ENCODE data around the gene CRADD. TPM values are rescaled to one million over a fixed set of nuclear protein-coding genes. Genes with fewer than 3 reads are reported as not detected.
A peak's percentile ranks its signal among the peaks of the same experiment; 100 is the strongest.

Gene CRADD
- polyA plus RNA-seq, 2 donors = 4.2 to 12.0 TPM

DNA sequence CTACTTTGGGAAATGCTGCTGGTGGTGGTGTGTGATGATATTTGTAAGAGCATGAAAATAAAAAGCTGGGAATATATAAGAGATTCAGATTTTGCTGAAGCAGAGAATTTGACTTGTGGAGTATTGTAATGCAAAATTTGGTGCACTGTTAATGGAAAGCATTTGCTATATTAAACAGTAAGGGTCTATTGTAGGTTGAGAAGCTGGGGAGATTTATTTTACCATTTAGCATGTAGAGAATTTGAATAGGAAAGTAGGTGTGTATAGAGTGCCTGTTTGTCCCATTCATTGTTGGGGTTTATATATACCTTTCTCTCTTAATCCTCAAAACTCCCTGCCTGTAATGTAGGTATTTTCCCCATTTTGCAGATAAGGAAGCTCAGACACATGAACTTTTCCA is 48.4 kb downstream of the CRADD start:
- H3K36me3 ChIP-seq (ENCODE audit: control insufficient read depth in 2 of 2, insufficient read depth in 2 of 2, low read length in 1 of 2) = no peaks in the 10 kb centered on the region
- H3K4me1 ChIP-seq (ENCODE audit: control insufficient read depth in 2 of 2, insufficient read depth in 2 of 2, low read length in 1 of 2) = no peaks in the 10 kb centered on the region
- H3K9me3 ChIP-seq (ENCODE audit: control insufficient read depth in 2 of 2, insufficient read depth in 1 of 2, low read depth in 1 of 2, low read length in 1 of 2) = no peaks in the 10 kb centered on the region

DNA sequence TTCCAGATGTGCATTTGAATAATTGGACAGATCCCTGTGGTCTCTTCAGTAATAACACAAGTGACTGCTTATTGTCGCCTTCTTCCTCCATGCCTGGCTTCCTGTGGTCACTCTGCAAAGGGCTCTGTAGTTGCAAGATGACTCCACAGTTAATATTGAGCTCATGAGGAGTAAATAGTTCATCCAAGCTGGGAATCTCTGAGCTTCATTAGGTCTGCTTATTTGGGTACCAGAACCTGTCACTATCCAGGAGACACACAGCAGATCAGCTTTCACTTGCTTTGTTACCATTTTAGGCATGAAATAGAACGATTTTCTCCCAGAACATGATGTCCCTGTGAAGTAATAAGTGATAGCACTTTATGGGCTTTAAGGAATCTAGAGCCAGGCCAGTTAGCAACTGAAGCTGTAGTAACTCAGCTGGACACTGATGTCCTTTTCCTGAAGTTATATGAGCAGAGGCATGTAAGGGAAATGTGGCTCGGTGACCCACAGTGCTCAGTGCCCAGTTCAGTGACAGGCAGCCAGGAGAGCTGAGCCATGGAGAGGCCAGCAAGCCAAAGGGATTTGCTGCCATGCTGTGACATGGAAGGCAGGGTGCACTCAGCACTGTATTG is 50.1 kb downstream of the CRADD start:
- Histone ChIP-seq H3K4me1 (ENCODE audit: control insufficient read depth in 2 of 2, insufficient read depth in 2 of 2, low read length in 1 of 2) (no peaks in the 10 kb centered on the region), H3K27ac (ENCODE audit: low read depth in 2 of 2, low read length in 1 of 2) (peak overlapping the region in 1 of 2 donors; percentile 31), H3K4me3 (ENCODE audit: low read depth in 1 of 2, low read length in 2 of 2) (no peak overlapping the region), H3K36me3 (ENCODE audit: control insufficient read depth in 2 of 2, insufficient read depth in 2 of 2, low read length in 1 of 2) (no peaks in the 10 kb centered on the region), H3K27me3 (ENCODE audit: control insufficient read depth in 1 of 2, insufficient read depth in 2 of 2, low read length in 2 of 2) (no peaks in the 10 kb centered on the region), H3K9me3 (ENCODE audit: control insufficient read depth in 2 of 2, insufficient read depth in 1 of 2, low read depth in 1 of 2, low read length in 1 of 2) (no peaks in the 10 kb centered on the region)
- WGBS, 2 donors = 72 to 77% methylated on average over 3 of the region's 3 CpGs

More for the DNA sequence above, 48.4 kb downstream of the CRADD start:
- no peak overlapping the region for H3K4me3 ChIP-seq (ENCODE audit: low read depth in 1 of 2, low read length in 2 of 2)
- no peak overlapping the region for H3K27ac ChIP-seq (ENCODE audit: low read depth in 2 of 2, low read length in 1 of 2)
- H3K27me3 ChIP-seq (ENCODE audit: control insufficient read depth in 1 of 2, insufficient read depth in 2 of 2, low read length in 2 of 2) = no peaks in the 10 kb centered on the region

DNA sequence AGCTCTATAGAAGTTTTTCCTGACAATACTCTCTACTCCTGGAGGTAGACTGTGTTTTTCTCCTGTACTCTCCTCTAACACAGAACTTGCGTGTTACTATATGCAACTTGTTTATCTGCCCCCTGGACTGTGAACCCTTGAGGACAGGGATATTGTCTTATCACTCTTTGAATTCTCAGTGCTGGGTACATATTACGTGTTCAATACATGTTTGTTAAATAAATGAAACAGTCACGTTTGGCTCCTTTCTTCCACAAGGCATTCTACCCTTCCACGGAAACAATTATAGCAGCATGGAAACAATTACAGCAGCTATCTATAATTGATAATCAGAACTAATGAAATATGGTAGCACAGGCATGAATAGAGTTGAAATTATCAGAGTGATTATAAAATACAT is 50.7 kb downstream of the CRADD start:
- no peak overlapping the region for H3K4me3 ChIP-seq (ENCODE audit: low read depth in 1 of 2, low read length in 2 of 2)
- H3K27me3 ChIP-seq (ENCODE audit: control insufficient read depth in 1 of 2, insufficient read depth in 2 of 2, low read length in 2 of 2) = no peaks in the 10 kb centered on the region
- H3K27ac ChIP-seq (ENCODE audit: low read depth in 2 of 2, low read length in 1 of 2) = no peak overlapping the region
- 76 to 89% methylated on average over 4 of the region's 4 CpGs for WGBS, 2 donors
- no peaks in the 10 kb centered on the region for H3K4me1 ChIP-seq (ENCODE audit: control insufficient read depth in 2 of 2, insufficient read depth in 2 of 2, low read length in 1 of 2)
- no peaks in the 10 kb centered on the region for H3K9me3 ChIP-seq (ENCODE audit: control insufficient read depth in 2 of 2, insufficient read depth in 1 of 2, low read depth in 1 of 2, low read length in 1 of 2)
- H3K36me3 ChIP-seq (ENCODE audit: control insufficient read depth in 2 of 2, insufficient read depth in 2 of 2, low read length in 1 of 2) = no peaks in the 10 kb centered on the region

DNA sequence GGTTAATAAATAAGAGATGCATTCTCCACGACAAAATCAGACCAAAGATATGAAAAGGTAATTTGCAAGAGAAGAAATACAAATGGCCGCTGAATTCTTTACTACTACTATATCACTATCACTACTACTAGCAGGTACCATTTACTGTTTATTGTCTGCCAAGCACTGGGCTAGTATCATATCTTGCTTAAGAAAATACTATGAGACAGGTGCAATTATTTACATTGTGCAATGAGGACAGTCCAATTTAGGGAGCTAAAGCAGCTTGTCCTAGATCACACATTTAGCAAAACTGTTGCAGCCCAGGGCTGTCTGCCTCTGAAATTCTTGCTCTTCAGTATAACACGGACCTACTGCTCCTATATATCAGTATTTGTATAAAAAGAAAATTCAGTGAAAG is 52.8 kb downstream of the CRADD start:
- Histone ChIP-seq H3K27me3 (ENCODE audit: control insufficient read depth in 1 of 2, insufficient read depth in 2 of 2, low read length in 2 of 2) (no peaks in the 10 kb centered on the region), H3K27ac (ENCODE audit: low read depth in 2 of 2, low read length in 1 of 2) (no peak overlapping the region), H3K4me3 (ENCODE audit: low read depth in 1 of 2, low read length in 2 of 2) (no peak overlapping the region), H3K36me3 (ENCODE audit: control insufficient read depth in 2 of 2, insufficient read depth in 2 of 2, low read length in 1 of 2) (no peaks in the 10 kb centered on the region), H3K4me1 (ENCODE audit: control insufficient read depth in 2 of 2, insufficient read depth in 2 of 2, low read length in 1 of 2) (peaks cover 0 to 5% of the 10 kb centered on the region in 2 donors), H3K9me3 (ENCODE audit: control insufficient read depth in 2 of 2, insufficient read depth in 1 of 2, low read depth in 1 of 2, low read length in 1 of 2) (no peaks in the 10 kb centered on the region)
- 82 to 91% methylated on average over 3 of the region's 3 CpGs for WGBS, 2 donors

DNA sequence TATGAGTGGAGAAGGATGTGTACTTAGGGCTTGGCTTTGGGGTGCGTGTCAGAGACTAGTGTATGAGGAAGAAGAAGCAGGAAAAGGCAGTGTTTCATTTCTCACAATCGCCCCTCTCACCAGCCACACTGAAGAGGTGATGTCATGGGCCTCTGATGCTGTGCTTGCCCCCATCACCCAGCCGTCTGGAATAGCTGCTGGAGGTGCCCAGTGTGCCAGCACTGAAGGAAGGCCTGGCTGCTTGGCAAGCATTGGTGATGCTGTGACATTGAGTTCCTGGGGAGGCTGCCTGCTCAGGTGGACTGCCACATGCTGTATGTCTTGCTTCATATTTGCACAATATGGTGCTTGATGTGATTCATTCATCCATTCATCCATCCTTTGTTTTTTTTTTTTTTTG is 56.2 kb downstream of the CRADD start:
- H3K4me3 ChIP-seq (ENCODE audit: low read depth in 1 of 2, low read length in 2 of 2) = no peak overlapping the region
- H3K36me3 ChIP-seq (ENCODE audit: control insufficient read depth in 2 of 2, insufficient read depth in 2 of 2, low read length in 1 of 2) = no peaks in the 10 kb centered on the region
- H3K27ac ChIP-seq (ENCODE audit: low read depth in 2 of 2, low read length in 1 of 2) = no peak overlapping the region
- H3K9me3 ChIP-seq (ENCODE audit: control insufficient read depth in 2 of 2, insufficient read depth in 1 of 2, low read depth in 1 of 2, low read length in 1 of 2) = no peaks in the 10 kb centered on the region
- no peaks in the 10 kb centered on the region for H3K27me3 ChIP-seq (ENCODE audit: control insufficient read depth in 1 of 2, insufficient read depth in 2 of 2, low read length in 2 of 2)
- peaks cover 0 to 7% of the 10 kb centered on the region in 2 donors for H3K4me1 ChIP-seq (ENCODE audit: control insufficient read depth in 2 of 2, insufficient read depth in 2 of 2, low read length in 1 of 2)
- WGBS, 2 donors = 64 to 74% methylated on average over 3 of the region's 3 CpGs

DNA sequence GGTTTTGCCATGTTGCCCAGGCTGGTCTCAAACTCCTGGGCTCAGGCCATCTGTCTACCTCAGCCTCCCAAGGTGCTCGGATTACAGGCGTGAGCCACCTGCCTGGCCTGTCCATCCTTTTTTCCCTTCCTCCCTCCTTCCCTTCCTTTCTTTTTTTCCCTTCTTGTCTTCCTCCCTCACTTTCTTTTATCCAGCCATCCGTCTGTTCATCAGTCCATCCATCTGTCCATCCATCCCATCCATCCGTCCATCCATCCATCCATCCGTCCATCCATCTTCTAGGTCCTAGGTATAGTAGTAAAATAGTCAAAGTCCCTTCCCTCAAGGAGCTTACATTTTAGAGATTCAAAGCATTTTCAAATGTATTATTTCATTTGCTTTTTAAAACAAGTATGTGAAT is 56.8 kb downstream of the CRADD start:
- H3K36me3 ChIP-seq (ENCODE audit: control insufficient read depth in 2 of 2, insufficient read depth in 2 of 2, low read length in 1 of 2) = no peaks in the 10 kb centered on the region
- H3K9me3 ChIP-seq (ENCODE audit: control insufficient read depth in 2 of 2, insufficient read depth in 1 of 2, low read depth in 1 of 2, low read length in 1 of 2) = no peaks in the 10 kb centered on the region
- 97% methylated on average over 5 of the region's 5 CpGs for WGBS, 2 donors
- no peaks in the 10 kb centered on the region for H3K27me3 ChIP-seq (ENCODE audit: control insufficient read depth in 1 of 2, insufficient read depth in 2 of 2, low read length in 2 of 2)
- H3K4me3 ChIP-seq (ENCODE audit: low read depth in 1 of 2, low read length in 2 of 2) = no peak overlapping the region
- peaks cover 0 to 8% of the 10 kb centered on the region in 2 donors for H3K4me1 ChIP-seq (ENCODE audit: control insufficient read depth in 2 of 2, insufficient read depth in 2 of 2, low read length in 1 of 2)
- H3K27ac ChIP-seq (ENCODE audit: low read depth in 2 of 2, low read length in 1 of 2) = no peak overlapping the region

DNA sequence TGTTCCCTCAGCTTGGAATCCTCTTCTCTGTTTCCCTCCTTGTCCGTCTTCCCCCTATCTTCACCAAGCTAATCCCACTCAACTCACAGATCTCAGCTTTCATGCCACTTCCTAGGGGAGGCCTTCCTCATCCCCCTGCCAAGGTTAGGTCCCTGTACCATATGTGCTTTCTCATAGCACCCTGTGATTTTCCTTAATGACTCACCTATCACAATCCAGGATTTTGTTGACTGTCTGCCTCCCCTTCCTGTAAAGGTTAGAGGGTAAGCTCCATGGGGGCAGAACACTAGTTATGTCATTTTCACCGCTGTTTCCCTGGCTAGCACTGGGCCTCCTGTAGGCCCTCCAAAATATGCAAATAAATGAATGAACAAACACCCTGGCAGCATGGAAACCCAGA is 57.6 kb downstream of the CRADD start:
- WGBS, 2 donors = 94 to 98% methylated on average over 2 of the region's 2 CpGs
- Histone ChIP-seq H3K4me3 (ENCODE audit: low read depth in 1 of 2, low read length in 2 of 2) (no peak overlapping the region), H3K27ac (ENCODE audit: low read depth in 2 of 2, low read length in 1 of 2) (no peak overlapping the region), H3K4me1 (ENCODE audit: control insufficient read depth in 2 of 2, insufficient read depth in 2 of 2, low read length in 1 of 2) (peaks cover 0 to 8% of the 10 kb centered on the region in 2 donors), H3K27me3 (ENCODE audit: control insufficient read depth in 1 of 2, insufficient read depth in 2 of 2, low read length in 2 of 2) (no peaks in the 10 kb centered on the region), H3K9me3 (ENCODE audit: control insufficient read depth in 2 of 2, insufficient read depth in 1 of 2, low read depth in 1 of 2, low read length in 1 of 2) (no peaks in the 10 kb centered on the region), H3K36me3 (ENCODE audit: control insufficient read depth in 2 of 2, insufficient read depth in 2 of 2, low read length in 1 of 2) (no peaks in the 10 kb centered on the region)

DNA sequence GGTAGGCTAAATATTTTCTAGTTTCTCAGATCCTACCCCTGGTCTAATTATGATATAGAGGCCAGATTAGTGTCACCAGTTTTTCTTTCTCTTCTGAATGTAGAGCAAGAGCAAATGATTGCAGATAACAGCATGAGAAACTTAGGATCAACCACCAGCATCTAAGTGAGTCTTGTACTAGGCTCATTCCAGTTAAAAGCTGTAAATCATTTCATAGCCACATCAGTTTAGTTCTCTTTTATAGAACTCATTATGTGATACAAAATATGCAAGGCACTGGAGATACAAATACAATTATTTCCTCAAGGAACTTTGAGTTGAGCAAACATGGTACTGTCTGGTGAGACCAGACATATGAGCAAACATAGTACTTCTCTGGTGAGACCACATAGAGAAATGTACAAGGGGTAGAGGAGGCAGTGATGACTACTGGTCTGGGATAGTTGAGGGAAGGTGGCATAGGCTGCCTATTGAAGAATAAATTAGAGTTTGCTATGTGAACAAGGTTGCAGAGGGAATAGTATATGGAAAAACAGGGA is 59.5 kb downstream of the CRADD start:
- Histone ChIP-seq H3K4me1 (ENCODE audit: control insufficient read depth in 2 of 2, insufficient read depth in 2 of 2, low read length in 1 of 2) (peaks cover 0 to 8% of the 10 kb centered on the region in 2 donors), H3K27ac (ENCODE audit: low read depth in 2 of 2, low read length in 1 of 2) (no peak overlapping the region), H3K4me3 (ENCODE audit: low read depth in 1 of 2, low read length in 2 of 2) (no peak overlapping the region), H3K36me3 (ENCODE audit: control insufficient read depth in 2 of 2, insufficient read depth in 2 of 2, low read length in 1 of 2) (no peaks in the 10 kb centered on the region), H3K27me3 (ENCODE audit: control insufficient read depth in 1 of 2, insufficient read depth in 2 of 2, low read length in 2 of 2) (no peaks in the 10 kb centered on the region), H3K9me3 (ENCODE audit: control insufficient read depth in 2 of 2, insufficient read depth in 1 of 2, low read depth in 1 of 2, low read length in 1 of 2) (no peaks in the 10 kb centered on the region)

DNA sequence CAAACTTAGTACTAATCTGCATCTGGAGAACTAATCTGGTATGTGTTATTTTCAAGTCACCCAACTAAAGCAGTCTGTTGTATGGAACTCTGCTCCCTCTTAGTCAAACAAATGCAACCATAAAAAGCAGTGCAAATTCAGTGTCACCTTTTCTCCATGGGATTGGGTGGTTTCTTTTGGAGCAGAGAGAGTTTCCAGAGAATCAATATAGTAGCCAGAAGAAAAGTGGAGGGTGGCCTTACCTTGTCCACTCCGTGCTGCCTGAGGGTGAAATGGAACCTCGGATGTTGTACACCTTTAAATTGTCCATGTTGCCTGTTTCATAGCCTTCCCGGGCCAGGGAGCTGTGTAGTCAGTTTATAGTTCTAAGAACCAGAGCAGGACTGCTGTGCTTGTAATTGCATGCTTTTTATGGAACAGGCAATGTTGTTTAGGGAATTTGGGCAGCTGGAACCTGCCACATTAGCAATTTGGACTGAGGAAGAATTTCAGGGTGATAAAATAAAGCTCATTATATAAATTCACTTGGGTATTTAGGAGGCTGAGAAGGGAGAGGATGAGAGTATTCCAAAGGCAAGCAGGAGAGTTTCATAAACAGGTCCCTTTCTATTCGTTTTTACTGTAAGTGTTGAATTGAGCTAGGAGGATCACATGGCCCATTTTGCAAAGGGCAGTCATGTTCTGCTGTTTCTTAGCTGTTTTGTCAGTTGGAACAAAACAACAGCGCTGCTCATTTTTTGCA is 60.5 kb downstream of the CRADD start:
- Histone ChIP-seq H3K4me3 (ENCODE audit: low read depth in 1 of 2, low read length in 2 of 2) (no peak overlapping the region), H3K27ac (ENCODE audit: low read depth in 2 of 2, low read length in 1 of 2) (peak overlapping the region; percentile 50 to 63)
- 70 to 71% methylated on average over 5 of the region's 5 CpGs for WGBS, 2 donors

More for the DNA sequence above, 60.5 kb downstream of the CRADD start:
- H3K9me3 ChIP-seq (ENCODE audit: control insufficient read depth in 2 of 2, insufficient read depth in 1 of 2, low read depth in 1 of 2, low read length in 1 of 2) = no peaks in the 10 kb centered on the region
- H3K4me1 ChIP-seq (ENCODE audit: control insufficient read depth in 2 of 2, insufficient read depth in 2 of 2, low read length in 1 of 2) = peaks cover 0 to 8% of the 10 kb centered on the region in 2 donors
- H3K36me3 ChIP-seq (ENCODE audit: control insufficient read depth in 2 of 2, insufficient read depth in 2 of 2, low read length in 1 of 2) = no peaks in the 10 kb centered on the region
- no peaks in the 10 kb centered on the region for H3K27me3 ChIP-seq (ENCODE audit: control insufficient read depth in 1 of 2, insufficient read depth in 2 of 2, low read length in 2 of 2)

Measured in esophagus (tissue), 2 donors.